Activated T-cell treated with anti-CD3 and anti-CD28 coated beads for 48 hours (primary cell): Measurements from ENCODE around the gene IL32.

Source experiments
- DNase-seq: peaks from one replicate; pipeline ENCODE4 v3.0.0-alpha.2; 2020; ENCODE audit warnings: low read depth

Gene IL32

DNA sequence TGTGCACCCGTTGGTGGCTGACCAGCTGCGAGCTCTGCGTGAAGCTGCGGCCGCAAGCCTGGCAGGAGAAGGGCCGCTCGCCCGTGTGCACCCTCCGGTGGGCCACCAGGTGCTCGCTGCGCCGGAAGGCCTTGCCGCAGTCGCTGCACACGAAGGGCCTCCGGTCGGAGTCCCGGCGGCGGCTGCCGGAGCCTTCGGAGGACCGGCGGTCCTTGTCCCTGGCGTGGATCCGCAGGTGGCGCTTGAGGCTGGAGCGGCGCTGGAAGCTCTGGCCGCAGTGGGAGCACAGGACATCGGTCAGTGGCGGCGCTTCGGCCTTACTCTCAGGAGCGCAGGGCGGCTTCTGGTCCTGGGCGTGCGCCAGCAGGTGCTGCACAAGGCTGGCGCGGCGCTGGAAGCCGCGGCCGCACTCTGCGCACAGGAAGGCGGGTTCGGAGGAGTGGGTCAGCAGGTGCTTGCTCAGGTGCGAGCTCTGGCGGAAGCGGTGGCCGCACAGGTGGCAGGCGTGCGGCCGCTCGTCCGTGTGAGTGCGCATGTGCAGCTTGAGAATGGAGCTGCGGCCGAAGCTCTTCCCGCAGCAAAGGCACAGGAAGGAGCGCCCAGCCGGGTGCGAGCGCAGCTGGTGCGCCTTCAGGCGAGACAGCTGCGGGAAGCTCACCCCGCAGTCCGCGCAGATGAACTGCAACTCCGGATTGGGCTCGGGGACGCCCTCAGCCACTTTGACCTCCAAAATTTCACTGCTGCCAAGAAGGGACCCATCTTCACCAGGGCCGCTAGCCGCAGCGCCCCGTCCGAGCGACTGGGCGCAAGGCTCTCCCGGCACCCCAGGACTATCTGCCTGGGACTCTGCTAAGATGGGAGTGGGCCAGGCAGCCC, 24.5 kb downstream of the IL32 start:
- no peak for DNase-seq

DNA sequence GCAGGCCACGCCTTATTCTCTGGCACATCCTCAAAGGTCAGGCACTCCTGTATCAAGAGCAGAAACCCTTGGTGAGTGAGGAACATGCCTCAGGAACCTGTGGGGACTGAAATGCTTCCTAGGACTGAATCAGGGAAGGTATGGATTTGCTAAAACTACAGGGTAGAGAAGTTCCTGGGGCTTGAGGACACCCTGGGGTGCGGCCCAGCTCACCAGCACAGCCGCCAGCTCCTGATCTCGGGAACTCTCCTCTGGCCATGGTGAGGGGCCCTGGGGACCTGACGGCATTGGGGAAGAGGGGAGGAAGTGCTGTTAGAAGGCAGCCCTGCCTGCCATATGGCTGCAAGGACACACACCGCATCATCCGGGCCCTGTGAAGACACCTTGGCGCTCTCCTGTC, 26.1 kb downstream of the IL32 start:
- no peak for DNase-seq

DNA sequence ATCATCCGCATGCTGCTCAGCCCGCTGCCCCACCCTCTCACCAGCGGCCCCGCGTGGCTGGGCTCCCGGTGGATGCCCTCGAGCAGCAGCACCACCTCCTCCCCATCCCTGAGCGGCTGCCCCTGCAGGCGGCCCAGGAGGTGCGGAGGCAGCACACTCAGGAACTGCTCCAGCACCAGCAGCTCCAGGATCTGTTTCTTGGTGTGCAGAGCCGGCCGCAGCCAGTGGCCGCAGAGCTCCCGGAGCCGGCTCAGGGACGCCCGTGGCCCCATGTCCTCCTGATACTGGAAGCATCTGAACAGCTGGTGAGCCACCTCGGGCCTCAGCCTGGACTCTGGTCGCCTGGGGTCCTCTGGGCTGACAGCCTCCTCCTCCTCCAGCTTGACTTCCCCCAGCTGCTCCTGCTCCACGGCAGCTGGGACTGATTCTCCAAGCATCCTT, 27.1 kb downstream of the IL32 start:
- DNase-seq, result no peak

DNA sequence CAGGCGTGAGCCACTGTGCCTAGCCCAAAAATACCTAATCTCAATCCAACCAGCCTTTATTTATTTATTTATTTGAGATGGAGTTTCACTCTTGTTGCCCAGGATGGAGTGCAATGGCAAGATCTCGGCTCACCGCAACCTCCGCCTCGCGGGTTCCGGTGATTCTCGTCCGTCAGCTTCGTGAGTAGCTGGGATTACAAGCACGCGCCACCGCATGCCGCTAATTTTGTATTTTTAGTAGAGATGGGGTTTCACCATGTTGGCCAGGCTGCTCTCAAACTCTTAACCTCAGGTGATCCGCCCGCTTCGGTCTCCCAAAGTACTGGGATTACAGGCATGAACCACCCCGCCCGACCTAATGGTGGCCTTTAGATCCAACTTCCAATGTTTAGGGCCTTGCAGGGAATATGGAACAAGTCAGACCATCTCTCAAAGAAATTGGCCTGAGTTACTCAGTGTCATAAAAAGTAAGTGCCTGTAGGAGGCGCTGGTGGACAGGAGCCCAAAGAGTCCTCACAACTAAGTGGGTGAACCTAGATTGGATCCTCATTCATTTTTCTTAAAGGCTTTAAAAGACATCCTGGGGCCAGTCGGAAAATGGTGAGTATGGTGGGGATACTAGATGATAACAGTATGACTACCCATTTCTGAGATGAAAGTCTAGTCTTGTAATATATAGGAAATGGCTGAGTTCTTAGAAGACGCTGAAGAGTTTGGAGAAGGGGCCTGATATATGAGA, 29.0 kb downstream of the IL32 start:
- no peak for DNase-seq

DNA sequence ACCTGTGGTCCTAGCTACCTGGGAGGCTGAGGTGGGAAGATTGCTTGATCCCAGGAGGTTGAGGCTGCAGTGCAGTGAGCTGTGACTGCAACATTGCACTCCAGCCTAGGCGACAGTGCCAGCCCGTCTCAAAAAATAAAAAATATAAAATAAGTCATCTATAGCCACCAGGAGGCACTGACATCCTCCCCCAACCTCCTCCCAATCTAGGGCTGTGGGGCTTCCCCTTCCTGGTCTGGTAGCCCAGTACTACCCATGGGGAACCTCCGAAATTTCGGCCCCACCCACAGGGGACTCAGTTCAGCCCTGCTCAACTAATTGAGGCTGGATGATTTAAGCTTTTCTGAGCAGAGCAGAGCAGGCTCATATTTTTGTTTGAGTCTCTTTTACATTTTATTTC, 30.4 kb downstream of the IL32 start:
- DNase-seq, result peak; percentile 58

DNA sequence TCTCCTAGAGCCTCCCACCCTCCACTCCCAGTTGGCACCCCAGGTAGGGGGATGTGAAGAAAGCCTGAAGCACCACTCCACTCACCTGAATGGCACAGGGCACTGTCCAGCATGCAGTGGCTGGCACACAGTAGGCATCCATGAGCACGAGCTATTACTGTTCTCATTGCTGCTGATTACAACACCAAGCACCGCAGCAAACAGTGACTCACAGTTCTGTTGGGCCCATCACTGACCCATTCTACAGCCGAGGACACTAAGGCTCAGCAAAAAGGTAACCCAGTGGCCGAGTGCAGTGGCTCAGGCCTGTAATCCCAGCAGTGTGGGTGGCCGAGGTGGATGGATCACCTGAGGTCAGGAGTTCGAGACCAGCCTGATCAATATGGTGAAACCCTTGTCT, 30.9 kb downstream of the IL32 start:
- DNase-seq, result no peak

DNA sequence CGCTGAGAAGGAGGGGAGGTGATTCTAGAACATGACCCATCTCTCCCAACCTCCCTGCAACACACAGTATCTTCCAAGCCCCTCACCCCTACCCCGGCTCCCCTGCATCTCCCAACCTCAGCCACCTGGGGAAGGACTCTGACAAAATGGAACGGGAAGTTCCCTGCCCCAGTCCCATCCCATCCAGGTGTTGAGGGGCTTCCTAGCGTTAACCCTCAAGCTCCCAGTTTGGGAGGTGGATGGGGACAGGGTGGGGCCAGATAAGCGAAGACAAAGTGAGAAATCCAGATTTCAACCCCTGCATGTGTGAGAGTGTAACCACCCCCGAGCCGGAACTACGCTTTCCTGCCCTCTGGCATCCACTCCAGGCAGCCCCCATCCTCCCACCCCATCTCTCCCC, 31.8 kb downstream of the IL32 start:
- DNase-seq, result no peak

DNA sequence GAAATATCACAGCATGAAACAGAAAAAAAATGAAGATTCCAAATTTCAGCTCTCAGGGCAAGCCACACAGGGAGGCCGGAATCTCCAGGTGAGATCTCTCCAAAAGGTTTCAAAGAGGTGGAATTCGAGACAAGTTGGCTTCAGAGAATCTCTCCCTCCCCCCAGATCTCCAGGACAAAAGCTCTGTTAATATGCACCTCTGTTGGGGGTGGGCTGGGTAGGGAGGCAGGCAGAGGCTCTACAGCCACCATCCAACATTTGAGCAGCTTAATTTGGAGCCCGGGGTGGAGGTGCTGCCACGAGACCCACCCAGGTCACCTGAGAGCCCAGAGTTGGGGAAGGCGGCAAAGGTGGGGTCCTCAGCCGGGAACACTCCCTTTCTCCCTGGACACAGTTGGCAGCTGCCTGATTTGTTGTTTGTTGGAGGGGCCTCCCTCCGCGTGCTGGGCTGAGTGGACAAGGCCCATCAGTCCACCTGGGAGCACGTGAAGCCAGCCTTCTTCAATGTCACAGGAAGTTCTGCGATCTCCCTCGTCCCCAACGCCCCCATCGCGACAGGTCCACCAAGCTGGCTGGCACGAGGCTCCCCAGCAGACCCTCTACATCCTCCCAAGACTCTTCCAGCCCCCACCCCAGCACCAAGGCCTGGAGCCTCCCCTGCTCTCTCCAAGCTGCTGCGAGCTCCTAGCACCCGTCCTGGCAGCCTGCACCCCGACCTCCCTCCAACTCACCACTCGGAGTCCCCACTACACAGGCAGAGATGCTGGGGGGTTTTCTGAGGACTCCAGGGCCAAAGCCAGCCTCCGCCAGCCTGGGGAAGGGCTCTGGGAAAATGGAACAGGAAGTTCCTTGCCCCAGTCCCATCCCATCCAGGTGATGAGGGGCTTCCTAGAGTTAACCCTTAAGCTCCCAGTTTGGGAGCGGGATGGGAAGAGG, 33.3 kb downstream of the IL32 start, which contains the start of gene ZSCAN10:
TSS of gene ZSCAN10 (minus strand) at position 836 of the 936 bp plus-strand sequence. CDS start 6,357 bp downstream, outside the sequence.
- no peak for DNase-seq

DNA sequence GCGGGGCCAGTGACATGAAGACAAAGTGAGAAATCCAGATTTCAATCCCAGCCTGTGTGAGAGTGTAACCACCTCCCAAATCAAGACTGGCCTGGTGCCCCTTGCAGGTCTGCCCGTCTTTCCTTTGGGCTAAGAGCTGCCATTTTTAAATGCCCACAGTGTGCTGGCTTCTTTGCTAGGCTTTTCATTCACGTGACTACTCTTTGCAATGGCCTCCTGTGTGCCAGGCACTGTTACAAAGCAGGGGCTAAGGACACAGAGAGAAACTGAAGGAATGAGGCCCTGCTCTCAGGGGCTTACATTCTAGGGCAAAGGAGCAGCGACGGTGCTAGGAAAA, 33.9 kb downstream of the IL32 start:
- DNase-seq, result no peak

DNA sequence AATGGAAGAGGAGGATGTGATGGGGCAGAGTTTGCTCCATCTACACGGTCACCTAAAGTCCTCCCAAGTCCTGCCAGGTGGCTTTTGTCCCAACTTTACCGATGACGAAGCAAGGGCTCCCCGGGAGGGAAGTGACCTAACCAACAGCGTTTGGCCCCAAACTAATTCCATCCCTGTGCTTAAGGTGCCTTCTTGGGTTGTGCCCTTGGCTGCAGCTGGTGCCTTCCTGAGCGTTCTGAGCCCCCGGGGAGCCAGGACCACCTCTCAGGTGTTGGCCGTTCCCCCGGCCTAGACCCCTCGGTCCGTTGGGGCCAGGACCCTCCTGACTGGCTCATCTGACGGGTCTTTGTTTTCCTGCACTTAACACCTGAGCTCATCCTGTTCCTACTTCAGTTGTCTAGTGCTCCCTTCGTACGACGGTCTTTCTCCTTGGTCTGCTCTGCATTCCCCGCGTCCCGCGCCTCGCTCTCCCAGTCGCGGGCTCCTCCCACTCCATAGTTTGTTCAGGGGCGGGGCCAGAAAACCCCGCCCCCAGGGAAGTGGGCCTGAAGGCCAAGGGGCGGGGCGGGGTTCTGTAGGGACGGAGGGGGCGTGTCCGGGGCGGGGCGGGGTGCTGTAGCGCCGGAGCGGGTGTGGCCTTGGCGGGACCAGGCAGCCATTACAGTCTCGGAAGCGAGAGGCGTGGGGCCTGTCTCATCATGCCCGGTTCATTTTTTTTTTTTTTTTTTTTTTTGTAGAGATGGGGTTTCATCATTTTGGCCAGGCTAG, 34.5 kb downstream of the IL32 start:
- DNase-seq, result peak; percentile 93

DNA sequence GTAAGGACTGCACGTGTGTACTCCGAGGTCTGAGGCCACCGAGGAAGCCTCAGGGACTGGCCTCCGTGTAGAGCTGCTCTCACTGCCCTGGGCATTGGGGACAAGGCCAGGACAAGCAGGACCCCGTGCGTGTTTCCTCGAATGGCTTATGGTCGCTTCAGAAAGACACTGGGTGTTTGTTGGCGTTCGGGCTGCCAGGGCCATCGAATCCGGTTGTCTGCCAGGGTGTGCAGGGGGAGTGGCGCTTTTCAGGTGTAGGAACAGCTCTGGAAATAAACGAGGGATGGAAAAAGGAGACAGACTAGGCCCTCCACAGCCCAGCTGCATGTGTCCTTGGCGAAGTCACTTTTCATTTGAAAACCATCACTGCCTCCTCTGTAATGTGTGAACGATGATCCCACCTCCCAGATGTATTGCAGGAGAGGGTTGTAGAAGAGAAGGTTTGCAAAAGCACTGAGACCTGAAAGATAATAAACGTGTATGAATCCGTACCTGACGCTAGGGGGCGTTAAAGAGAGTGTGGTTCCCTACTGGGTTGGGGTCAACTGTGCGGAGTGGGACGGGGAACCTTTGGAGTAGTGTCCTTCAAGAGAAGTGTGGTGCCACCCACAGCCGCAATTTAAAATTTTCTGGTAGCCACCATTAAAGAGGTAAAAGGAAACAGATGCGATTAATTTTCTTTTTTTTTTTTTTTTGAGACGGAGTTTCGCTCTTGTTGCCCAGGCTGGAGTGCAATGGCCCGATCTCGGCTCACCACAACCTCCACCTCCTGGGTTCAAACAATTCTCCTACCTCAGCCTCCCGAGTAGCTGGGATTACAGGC, 35.8 kb downstream of the IL32 start:
- no peak for DNase-seq

DNA sequence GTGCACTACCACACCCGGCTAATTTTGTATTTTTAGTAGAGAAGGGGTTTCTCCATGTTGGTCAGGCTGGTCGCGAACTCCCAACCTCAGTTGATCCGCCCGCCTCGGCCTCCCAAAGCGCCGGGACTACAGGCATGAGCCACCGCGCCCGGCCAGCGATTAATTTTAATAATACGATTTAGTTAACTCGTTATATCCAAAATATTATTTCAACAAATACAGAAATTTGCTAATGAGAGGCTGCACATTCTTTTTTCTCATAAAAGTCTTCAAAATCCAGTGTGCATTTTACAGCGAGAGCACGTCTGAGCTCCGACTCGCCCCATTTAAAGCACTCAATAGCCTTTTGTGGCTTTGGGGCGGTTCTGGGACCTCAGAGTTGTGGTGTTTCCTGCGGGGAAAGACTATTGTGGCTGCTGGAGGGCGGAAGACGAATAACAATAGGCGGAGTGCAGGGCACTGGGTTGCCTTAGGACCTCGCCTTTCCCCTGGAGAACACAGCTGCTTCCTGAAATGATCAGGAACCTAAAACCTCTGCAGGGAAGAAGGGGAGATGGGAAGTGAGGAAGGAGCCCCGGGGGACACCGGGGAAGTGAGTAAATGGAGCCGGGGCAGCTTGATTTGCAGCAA, 36.5 kb downstream of the IL32 start:
- DNase-seq, result no peak

DNA sequence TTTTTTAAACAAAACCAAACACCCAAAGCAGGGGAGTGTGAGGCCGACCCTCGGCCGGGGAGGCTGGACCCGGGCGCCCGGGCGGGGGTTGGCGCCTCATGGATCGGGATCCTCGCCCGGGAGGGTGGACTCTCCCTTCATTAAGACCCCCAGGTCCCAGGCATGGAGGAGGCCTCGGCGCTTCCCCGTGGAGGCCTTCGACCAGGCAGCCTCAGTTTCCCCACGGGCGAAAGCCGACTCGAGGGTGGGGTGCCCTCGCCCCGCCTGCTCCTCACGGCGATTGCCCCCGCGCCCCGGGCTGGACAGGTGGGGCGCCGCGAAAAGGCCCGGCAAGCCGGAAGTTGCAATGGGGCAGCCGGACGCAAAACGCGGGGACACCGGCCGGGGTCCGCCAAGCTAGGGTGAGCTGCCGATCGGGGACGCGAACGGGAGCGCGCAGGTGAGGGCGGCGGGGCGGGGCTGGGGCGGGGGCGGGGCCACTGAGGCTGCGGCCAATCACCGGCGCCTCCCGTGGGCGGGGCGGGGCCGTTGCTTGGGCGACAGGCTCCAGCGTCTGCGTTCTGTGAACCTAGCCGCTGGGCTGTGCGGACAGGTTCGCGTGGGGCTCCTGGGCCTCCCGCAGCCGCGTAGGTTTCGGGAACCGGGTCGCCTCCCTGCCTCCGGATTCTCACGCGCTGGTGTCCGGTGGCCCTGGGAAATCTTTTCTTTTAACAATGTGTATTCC, 40.9 kb downstream of the IL32 start:
- peak; percentile 93 for DNase-seq

DNA sequence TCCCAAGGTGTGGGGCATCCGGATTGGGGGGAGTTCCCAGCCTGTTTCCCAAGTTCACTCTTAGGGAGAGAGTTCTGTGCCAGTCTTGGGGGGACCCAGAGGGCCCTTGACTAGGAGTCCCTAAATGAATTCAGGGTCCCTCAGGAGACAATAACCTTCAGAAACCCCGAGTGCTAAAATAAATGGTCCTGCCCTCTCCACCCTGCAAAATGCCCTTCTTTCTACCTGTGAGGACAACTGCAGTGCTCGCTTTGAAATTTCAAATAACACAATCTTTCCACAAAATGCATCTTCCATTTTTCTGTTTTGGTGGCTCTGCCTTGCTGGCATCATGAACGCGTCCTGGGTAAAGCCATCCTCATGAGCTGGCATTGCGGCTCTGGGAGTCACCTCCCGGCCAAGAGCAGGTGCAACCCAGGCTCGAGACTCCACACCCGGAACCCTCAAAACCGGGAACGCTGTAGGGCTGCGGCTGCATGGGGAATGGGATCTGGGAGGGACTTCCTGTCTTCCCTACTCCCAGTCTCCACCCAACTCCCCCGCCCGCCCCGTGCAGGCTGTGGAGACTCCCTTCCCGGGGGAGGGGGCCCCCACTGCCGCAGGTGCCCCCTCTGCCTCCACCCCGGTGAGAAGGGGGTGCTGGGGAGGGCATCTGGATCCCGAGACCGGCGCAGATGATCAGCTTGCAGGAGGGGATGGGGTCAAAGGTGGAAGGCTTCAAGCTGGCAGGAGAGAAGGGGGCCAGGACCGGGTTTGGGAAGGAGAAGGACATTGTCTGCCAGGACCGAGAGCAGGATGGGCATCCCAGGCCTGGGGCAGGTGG, 46.8 kb downstream of the IL32 start, which contains the start of gene ZNF205:
TSS of gene ZNF205 (plus strand) at position 529 of the 823 bp plus-strand sequence. CDS start 845 bp downstream, outside the sequence.
- DNase-seq, result no peak

DNA sequence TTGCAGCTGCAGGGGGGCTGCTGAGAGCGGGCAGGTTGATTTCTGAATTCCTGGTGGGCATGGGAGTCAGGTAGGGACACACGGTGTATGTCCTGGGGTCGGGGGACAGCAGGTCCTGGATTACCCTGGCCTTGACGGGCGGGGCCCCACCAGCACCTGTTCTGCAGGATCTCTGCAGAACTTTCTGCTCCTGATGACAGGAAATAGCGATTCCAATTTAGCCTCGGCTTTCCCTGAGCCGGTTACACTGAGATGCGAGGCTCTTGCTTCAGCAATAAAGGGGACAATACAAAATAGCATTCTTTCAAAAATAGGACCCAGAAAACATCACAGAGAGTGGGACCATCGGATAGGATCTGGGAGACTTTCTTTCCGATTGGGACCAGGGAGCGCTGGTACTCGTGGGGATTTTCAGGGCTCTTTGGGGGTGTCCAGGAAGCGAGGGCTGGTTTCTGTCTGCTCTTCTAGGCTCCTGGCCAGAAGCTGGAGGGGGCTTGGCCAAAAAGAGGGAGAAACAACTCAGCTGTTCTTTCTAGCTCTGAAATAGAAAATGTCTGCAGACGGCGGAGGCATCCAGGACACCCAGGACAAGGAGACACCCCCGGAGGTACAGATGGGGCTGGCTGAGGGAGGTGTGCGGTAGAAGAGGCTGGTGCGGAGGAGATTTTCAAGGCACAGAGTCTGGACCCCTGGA, 47.6 kb downstream of the IL32 start:
- DNase-seq, result no peak

DNA sequence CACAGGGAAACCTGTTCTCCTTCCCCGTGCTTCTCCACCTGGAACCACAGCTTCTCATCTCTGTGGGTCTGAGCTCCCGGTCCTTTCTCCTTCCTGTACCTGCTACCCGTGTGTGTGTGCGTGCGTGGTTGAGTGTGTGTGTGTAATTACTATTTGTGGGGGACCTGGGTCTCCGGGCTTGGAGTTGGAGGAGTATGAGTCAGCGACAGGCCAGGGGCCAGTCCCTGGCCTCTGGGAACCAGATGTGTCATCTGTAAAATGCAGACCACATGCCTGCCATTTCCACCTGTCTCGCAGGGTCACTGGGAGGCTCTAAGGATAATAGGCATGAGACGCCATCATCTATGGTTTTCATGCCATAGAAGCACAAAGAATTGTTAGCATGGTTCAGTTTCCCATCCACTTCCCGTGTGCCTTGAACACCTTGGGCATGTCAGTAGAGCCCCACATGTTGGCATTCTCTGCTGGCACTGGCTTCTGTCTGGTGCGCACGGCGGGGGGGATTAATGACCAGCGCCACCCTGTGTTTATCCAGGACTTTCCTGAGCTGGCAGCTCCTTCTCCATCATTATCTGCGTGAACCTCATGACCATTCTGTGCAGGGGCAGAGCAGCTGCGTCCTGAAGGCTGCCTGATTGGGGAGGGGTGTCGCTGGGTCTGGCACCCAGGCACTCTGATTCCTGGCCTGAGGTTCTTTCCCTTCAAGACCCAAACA, 48.5 kb downstream of the IL32 start:
- no peak for DNase-seq

DNA sequence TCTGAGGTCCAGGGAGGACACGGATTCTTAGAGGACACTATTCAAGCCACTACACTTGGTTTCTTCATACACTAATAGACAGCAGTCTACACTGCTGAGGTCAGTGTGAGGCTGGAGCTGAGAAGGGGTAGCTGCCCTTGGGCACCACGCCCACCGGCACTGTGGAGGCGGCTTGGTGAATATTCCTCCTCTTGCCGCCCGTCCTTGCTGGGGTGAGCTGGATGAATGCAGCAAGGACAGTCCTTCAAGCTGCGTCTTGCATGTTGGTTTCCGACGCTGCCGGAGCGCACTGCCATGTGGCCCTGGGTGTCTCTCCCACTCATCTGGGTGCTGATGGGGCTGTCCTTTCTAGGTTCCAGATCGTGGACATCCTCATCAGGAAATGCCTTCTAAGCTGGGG, 49.6 kb downstream of the IL32 start:
- no peak for DNase-seq
